Sigmoid colon (tissue), 7 donors: ENCODE measurements around the gene ZBTB2. TPM values are rescaled to one million over a fixed set of nuclear protein-coding genes. Genes with fewer than 3 reads are reported as not detected.

Source experiments
- DNase-seq: peaks from one replicate; pipeline ENCODE4 v3.0.0-alpha.2; 2019
- H3K27ac ChIP-seq, 4 donors: fragments of 200-600 bp; sonication (generic); one replicate each; pipeline ENCODE4 v1.5.1; 2016 to 2019; ENCODE audit warnings: mild to moderate bottlenecking in 1 of 4
- H3K27me3 ChIP-seq, 3 donors: fragments of 200-600 bp; sonication (generic); one replicate each; pipeline ENCODE4 v1.5.1; 2019; ENCODE audit warnings: mild to moderate bottlenecking in 1 of 3
- H3K36me3 ChIP-seq, 4 donors: fragments of 200-600 bp; sonication (generic); one replicate each; pipeline ENCODE4 v1.5.1; 2016 to 2019
- H3K4me1 ChIP-seq, 4 donors: fragments of 200-600 bp; sonication (generic); one replicate each; pipeline ENCODE4 v1.5.1; 2017 to 2019
- H3K4me3 ChIP-seq, 4 donors: fragments of 200-600 bp; sonication (generic); one replicate each; pipeline ENCODE4 v1.5.1; 2017 to 2019; ENCODE audit warnings: mild to moderate bottlenecking in 2 of 4, moderate library complexity in 1 of 4
- H3K9me3 ChIP-seq, 4 donors: fragments of 200-600 bp in 3 of 4; sonication (generic) in 3 of 4; one replicate each; pipeline versions ENCODE4 v1.5.1 to v1.6.1; 2013 to 2019
- CTCF ChIP-seq, 4 experiments: fragments of 450-650 bp in 3 of 4; fragments of 200-600 bp in 1 of 4; IDR thresholded peaks; one replicate each; pipeline ENCODE4 v1.5.1; 2016 to 2019; ENCODE audit warnings: antibody characterized with exemption in 4 of 4, mild to moderate bottlenecking in 3 of 4, moderate library complexity in 2 of 4
- EP300 ChIP-seq, 4 donors: sonication (generic); formaldehyde crosslinking; IDR thresholded peaks; one replicate each; pipeline ENCODE4 v1.6.1; 2017; ENCODE audit warnings: antibody characterized with exemption in 4 of 4
- POLR2A ChIP-seq, 2 donors: fragments of 450-650 bp; IDR thresholded peaks; one replicate each; pipeline ENCODE4 v1.6.1; 2016; ENCODE audit warnings: antibody characterized with exemption in 2 of 2, mild to moderate bottlenecking in 2 of 2, moderate library complexity in 2 of 2
- POLR2AphosphoS5 ChIP-seq, 4 donors: sonication (generic); formaldehyde crosslinking; IDR thresholded peaks; one replicate each; pipeline ENCODE4 v1.6.1; 2017; ENCODE audit warnings: antibody characterized with exemption in 4 of 4
- WGBS, 2 donors: extraction: QIAGEN DNeasy Blood & Tissue Kit; methylation state at CpG; one replicate each; pipeline ENCODE4 v1.1.7; 2013; 5-methylcytosine and 5-hydroxymethylcytosine counted together
- intact Hi-C: fragments of 100-400 bp; cut with DNase I; formaldehyde crosslinking; loops from one replicate; pipeline ENCODE4 v1.15.1; 2023
- polyA plus RNA-seq, 3 donors: library from polyadenylated mRNA; stranded (reverse); fragments of 200-250 nt; gene quantifications; one replicate each; pipeline ENCODE4 v1.2.3, GENCODE V29; 2013
- total RNA-seq, 4 donors: library from RNA; depleted of rRNA; stranded (reverse); fragments of >200 nt; gene quantifications; one replicate each; pipeline ENCODE4 v1.1.0, GENCODE V29; 2016
- donor health status: healthy with polysubstance abuse.
- donor health status: Bipolar disorder and iron deficiency.
- donor health status: healthy.

Gene ZBTB2
- total and polyA plus RNA-seq, 7 donors = 5.8 to 11.5 (median 8.6) TPM

GRCh38 chr6:151409260-151409659, 17.9 kb upstream of the ZBTB2 start:
- DNase-seq = no peak
- TF ChIP-seq POLR2A (IDR thresholded peaks at IDR 0.05) = no peak
- no peak for TF ChIP-seq POLR2AphosphoS5 (IDR thresholded peaks at IDR 0.05)
- no peak for TF ChIP-seq EP300 (IDR thresholded peaks at IDR 0.05)
- TF ChIP-seq CTCF (IDR thresholded peaks at IDR 0.05) = no peak
- Histone ChIP-seq H3K4me1 (peaks cover 0 to 5% (median 0%) of the 10 kb centered on the region in 4 donors), H3K9me3 (no peaks in the 10 kb centered on the region), H3K27ac (no peak overlapping the region), H3K36me3 (peaks cover 0 to 51% (median 0%) of the 10 kb centered on the region in 4 donors), H3K27me3 (no peaks in the 10 kb centered on the region), H3K4me3 (no peak overlapping the region)
- WGBS, 2 donors = 89 to 93% methylated on average over 2 of the region's 2 CpGs
- intact Hi-C loops = loop anchor here (10.0 kb wide), 1 partner anchor 66 kb away; no protein-coding TSS in a partner anchor

DNA sequence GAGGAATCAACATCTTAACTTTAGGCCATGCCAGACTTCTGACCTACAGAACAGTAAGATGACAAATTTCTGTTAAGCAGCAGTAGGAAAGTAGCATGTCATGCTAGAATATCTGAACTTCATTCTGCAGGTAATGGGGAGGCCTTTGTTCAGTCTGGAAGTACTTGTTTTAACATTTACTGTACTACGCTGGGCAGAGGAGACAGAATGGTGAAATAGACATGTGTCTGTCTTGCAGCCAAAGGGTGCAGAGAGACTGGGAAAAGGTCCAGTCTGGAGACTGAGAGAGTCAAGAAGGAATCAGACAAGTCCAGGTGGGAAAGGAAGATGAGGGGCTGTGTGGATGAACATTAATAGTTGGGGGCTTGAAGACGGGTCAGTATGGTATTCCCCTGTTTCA, 17.5 kb upstream of the ZBTB2 start:
- Histone ChIP-seq H3K4me1 (peaks cover 0 to 5% (median 0%) of the 10 kb centered on the region in 4 donors), H3K27me3 (no peaks in the 10 kb centered on the region), H3K36me3 (peaks cover 0 to 52% (median 0%) of the 10 kb centered on the region in 4 donors), H3K27ac (no peak overlapping the region), H3K9me3 (no peaks in the 10 kb centered on the region), H3K4me3 (no peak overlapping the region)
- TF ChIP-seq EP300 (IDR thresholded peaks at IDR 0.05) = no peak
- TF ChIP-seq POLR2A (IDR thresholded peaks at IDR 0.05) = no peak
- TF ChIP-seq POLR2AphosphoS5 (IDR thresholded peaks at IDR 0.05) = peak in 1 of 4 donors; percentile 7
- no peak for DNase-seq
- WGBS, 2 donors = 86 to 94% methylated on average over 2 of the region's 2 CpGs
- intact Hi-C loops = loop anchor here (10.0 kb wide), 1 partner anchor 66 kb away; no protein-coding TSS in a partner anchor

GRCh38 chr6:151403919-151404308, 12.6 kb upstream of the ZBTB2 start:
- Histone ChIP-seq H3K27ac (no peak overlapping the region), H3K4me3 (no peak overlapping the region), H3K27me3 (no peaks in the 10 kb centered on the region), H3K4me1 (peaks cover 0 to 8% (median 3%) of the 10 kb centered on the region in 4 donors), H3K9me3 (no peaks in the 10 kb centered on the region), H3K36me3 (peaks cover 0 to 30% (median 0%) of the 10 kb centered on the region in 4 donors)
- 86 to 89% methylated on average over 4 of the region's 4 CpGs for WGBS, 2 donors
- TF ChIP-seq EP300 (IDR thresholded peaks at IDR 0.05) = no peak
- no peak for TF ChIP-seq CTCF (IDR thresholded peaks at IDR 0.05)
- TF ChIP-seq POLR2A (IDR thresholded peaks at IDR 0.05) = no peak
- no peak for TF ChIP-seq POLR2AphosphoS5 (IDR thresholded peaks at IDR 0.05)
- no peak for DNase-seq
- intact Hi-C loops = loop anchor here (10.0 kb wide), 1 partner anchor 71 kb away; no protein-coding TSS in a partner anchor

- Histone ChIP-seq H3K9me3 (no peaks in the 10 kb centered on the region), H3K4me3 (no peak overlapping the region), H3K4me1 (peaks cover 0 to 12% (median 5%) of the 10 kb centered on the region in 4 donors), H3K27me3 (no peaks in the 10 kb centered on the region), H3K36me3 (peaks cover 0 to 25% (median 0%) of the 10 kb centered on the region in 4 donors), H3K27ac (no peak overlapping the region)
- no peak for DNase-seq
- no peak for TF ChIP-seq EP300 (IDR thresholded peaks at IDR 0.05)
- TF ChIP-seq CTCF (IDR thresholded peaks at IDR 0.05) = no peak
- TF ChIP-seq POLR2A (IDR thresholded peaks at IDR 0.05) = no peak
- TF ChIP-seq POLR2AphosphoS5 (IDR thresholded peaks at IDR 0.05) = no peak
- intact Hi-C loops = loop anchor here (10.0 kb wide), 1 partner anchor 73 kb away; no protein-coding TSS in a partner anchor
- WGBS, 2 donors = 81 to 93% methylated on average over 1 of the region's 1 CpG
Measured at GRCh38 chr6:151402228-151402627, 10.9 kb upstream of the ZBTB2 start.

GRCh38 chr6:151400473-151400872, 9.1 kb upstream of the ZBTB2 start:
- DNase-seq = no peak
- peaks cover 0 to 20% (median 0%) of the 10 kb centered on the region in 4 donors for H3K36me3 ChIP-seq
- H3K9me3 ChIP-seq = no peaks in the 10 kb centered on the region
- no peak overlapping the region for H3K4me3 ChIP-seq
- no peaks in the 10 kb centered on the region for H3K27me3 ChIP-seq
- intact Hi-C loops = loop anchor here (10.0 kb wide), 1 partner anchor 74 kb away; no protein-coding TSS in a partner anchor
- 49 to 66% methylated on average over 6 of the region's 6 CpGs for WGBS, 2 donors
- H3K4me1 ChIP-seq = peaks cover 0 to 12% (median 9%) of the 10 kb centered on the region in 4 donors
- TF ChIP-seq POLR2A (IDR thresholded peaks at IDR 0.05) = no peak
- H3K27ac ChIP-seq = no peak overlapping the region
